Esophagus muscularis mucosa (tissue), 4 donors: ENCODE results near the gene PLAC8L1.

ENCODE experiments used
- EP300 ChIP-seq: sonication (generic); formaldehyde crosslinking; IDR thresholded peaks from one replicate; pipeline ENCODE4 v1.6.1; 2017; ENCODE audit warnings: antibody characterized with exemption
- POLR2A ChIP-seq: fragments of 450-650 bp; IDR thresholded peaks from one replicate; pipeline ENCODE4 v1.6.1; 2017; ENCODE audit warnings: antibody characterized with exemption, moderate library complexity, mild to moderate bottlenecking, low read depth
- POLR2AphosphoS5 ChIP-seq, 2 donors: sonication (generic); formaldehyde crosslinking; IDR thresholded peaks; one replicate each; pipeline ENCODE4 v1.6.1; 2017; ENCODE audit warnings: antibody characterized with exemption in 2 of 2
- TF ChIP-seq, protein P1 (sequence below), 3 experiments: fragments of 200-600 bp in 2 of 3; fragments of 450-650 bp in 1 of 3; sonication (generic) in 2 of 3; IDR thresholded peaks; one replicate each; pipeline ENCODE4 v1.5.1; 2017 to 2019; ENCODE audit warnings: antibody characterized with exemption in 3 of 3, mild to moderate bottlenecking in 2 of 3, moderate library complexity in 1 of 3

DNA sequence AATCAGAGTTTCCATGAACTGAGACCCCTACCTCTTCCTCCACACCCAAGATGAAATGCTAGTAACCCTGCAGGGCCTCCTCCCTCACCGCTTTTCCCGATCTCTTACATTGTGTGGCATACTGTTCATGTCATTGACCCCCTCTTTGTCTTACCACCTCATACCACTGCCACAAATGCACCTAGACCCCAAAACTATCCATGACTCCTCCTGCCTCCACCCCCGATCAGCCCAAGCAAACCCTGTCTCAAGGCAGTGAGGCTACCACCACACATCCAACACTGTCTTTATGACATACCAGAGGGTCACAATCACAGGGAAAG lies 55.7 kb downstream of the PLAC8L1 start:
- no peak for TF ChIP-seq POLR2A
- TF ChIP-seq, protein P1, sequence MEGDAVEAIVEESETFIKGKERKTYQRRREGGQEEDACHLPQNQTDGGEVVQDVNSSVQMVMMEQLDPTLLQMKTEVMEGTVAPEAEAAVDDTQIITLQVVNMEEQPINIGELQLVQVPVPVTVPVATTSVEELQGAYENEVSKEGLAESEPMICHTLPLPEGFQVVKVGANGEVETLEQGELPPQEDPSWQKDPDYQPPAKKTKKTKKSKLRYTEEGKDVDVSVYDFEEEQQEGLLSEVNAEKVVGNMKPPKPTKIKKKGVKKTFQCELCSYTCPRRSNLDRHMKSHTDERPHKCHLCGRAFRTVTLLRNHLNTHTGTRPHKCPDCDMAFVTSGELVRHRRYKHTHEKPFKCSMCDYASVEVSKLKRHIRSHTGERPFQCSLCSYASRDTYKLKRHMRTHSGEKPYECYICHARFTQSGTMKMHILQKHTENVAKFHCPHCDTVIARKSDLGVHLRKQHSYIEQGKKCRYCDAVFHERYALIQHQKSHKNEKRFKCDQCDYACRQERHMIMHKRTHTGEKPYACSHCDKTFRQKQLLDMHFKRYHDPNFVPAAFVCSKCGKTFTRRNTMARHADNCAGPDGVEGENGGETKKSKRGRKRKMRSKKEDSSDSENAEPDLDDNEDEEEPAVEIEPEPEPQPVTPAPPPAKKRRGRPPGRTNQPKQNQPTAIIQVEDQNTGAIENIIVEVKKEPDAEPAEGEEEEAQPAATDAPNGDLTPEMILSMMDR (IDR thresholded peaks at IDR 0.05) = no peak
- no peak for TF ChIP-seq POLR2AphosphoS5 (IDR thresholded peaks at IDR 0.05)
- no peak for TF ChIP-seq EP300
